ENCODE measurements around the gene LEMD2. TPM values are rescaled to one million over a fixed set of nuclear protein-coding genes. Genes with fewer than 3 reads are reported as not detected.
"Not testable (repeated sequence)": the region's sequence is repeated elsewhere in the genome, so short reads cannot be mapped to it uniquely, and the experiment has no call there.

Gene LEMD2
- polyA plus RNA-seq, 4 donors, result 48.1 to 53.0 (median 52.1) TPM

DNA sequence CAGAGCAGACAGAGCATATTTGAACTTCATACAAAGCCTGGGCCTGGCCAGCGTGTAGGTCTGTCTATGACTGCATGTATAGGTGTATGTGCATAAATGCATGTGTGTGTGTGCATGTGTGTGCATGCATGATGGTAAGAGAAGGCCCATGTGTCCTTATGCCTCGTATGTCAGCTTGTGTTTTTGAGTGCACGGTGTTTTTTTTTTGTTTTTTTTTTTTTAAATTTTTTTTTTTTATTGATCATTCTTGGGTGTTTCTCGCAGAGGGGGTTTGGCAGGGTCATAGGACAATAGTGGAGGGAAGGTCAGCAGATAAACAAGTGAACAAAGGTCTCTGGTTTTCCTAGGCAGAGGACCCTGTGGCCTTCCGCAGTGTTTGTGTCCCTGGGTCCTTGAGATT is 42.8 kb upstream of the LEMD2 start:
- FAIRE-seq; H3K27me3 ChIP-seq (ENCODE audit: control insufficient read depth in 3 of 3, insufficient read depth in 3 of 3, low read length in 3 of 3); H3K36me3 ChIP-seq (ENCODE audit: control insufficient read depth in 3 of 3, insufficient read depth in 2 of 3, low read depth in 1 of 3, low read length in 3 of 3); H3K27ac ChIP-seq (ENCODE audit: low read depth in 1 of 3, low read length in 2 of 3); H3K4me3 ChIP-seq (ENCODE audit: low read depth in 1 of 3, low read length in 3 of 3); DNase-seq; H3K9me3 ChIP-seq (ENCODE audit: control insufficient read depth in 2 of 2, insufficient read depth in 1 of 2, low read depth in 1 of 2, low read length in 1 of 2): not testable (repeated sequence)
- WGBS, 3 donors, result 64 to 69% (median 66%) methylated on average over 4 of the region's 5 CpGs
- peaks cover 0 to 11% (median 0%) of the 10 kb centered on the region in 3 donors for H3K4me1 ChIP-seq (ENCODE audit: control insufficient read depth in 3 of 3, insufficient read depth in 2 of 3, low read depth in 1 of 3, low read length in 2 of 3)

DNA sequence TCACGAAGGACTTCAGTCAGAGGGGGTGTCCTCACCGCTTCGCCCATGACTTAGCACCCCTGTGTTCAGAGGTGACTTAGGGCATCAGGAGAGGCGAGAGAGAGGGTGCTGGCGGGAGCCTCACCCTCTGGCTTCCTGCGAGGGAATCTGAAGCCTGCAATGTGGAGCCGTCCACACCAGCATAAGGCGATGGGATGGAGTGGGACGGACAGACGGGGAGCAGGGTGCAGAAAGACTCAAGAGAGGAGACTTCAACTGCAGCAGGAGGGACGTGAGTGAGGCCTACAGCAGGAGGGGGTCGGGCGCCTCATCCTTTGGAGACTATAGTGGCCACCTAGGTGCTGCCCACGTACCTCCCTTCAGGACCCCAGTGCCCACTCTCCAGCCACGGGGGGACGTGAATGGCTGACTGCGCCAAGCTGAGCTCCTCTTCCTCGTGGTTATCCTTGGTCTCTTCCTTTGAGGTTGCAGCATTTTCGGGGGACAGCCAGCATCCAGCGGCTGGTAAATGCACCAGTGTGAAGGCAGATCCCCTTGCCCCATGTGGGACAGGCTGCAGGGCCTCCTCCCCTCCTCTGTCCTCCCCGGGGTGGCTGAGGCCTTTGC is 41.8 kb upstream of the LEMD2 start:
- H3K9me3 ChIP-seq (ENCODE audit: control insufficient read depth in 2 of 2, insufficient read depth in 1 of 2, low read depth in 1 of 2, low read length in 1 of 2), result no peaks in the 10 kb centered on the region
- H3K27me3 ChIP-seq (ENCODE audit: control insufficient read depth in 3 of 3, insufficient read depth in 3 of 3, low read length in 3 of 3), result peaks cover 0 to 4% (median 2%) of the 10 kb centered on the region in 3 donors
- H3K4me3 ChIP-seq (ENCODE audit: low read depth in 1 of 3, low read length in 3 of 3), result no peak overlapping the region
- FAIRE-seq, result no peak
- peaks cover 0 to 11% (median 0%) of the 10 kb centered on the region in 3 donors for H3K4me1 ChIP-seq (ENCODE audit: control insufficient read depth in 3 of 3, insufficient read depth in 2 of 3, low read depth in 1 of 3, low read length in 2 of 3)
- H3K27ac ChIP-seq (ENCODE audit: low read depth in 1 of 3, low read length in 2 of 3), result no peak overlapping the region
- 73 to 87% (median 80%) methylated on average over 21 of the region's 21 CpGs for WGBS, 3 donors
- no peak for DNase-seq
- H3K36me3 ChIP-seq (ENCODE audit: control insufficient read depth in 3 of 3, insufficient read depth in 2 of 3, low read depth in 1 of 3, low read length in 3 of 3), result no peaks in the 10 kb centered on the region

DNA sequence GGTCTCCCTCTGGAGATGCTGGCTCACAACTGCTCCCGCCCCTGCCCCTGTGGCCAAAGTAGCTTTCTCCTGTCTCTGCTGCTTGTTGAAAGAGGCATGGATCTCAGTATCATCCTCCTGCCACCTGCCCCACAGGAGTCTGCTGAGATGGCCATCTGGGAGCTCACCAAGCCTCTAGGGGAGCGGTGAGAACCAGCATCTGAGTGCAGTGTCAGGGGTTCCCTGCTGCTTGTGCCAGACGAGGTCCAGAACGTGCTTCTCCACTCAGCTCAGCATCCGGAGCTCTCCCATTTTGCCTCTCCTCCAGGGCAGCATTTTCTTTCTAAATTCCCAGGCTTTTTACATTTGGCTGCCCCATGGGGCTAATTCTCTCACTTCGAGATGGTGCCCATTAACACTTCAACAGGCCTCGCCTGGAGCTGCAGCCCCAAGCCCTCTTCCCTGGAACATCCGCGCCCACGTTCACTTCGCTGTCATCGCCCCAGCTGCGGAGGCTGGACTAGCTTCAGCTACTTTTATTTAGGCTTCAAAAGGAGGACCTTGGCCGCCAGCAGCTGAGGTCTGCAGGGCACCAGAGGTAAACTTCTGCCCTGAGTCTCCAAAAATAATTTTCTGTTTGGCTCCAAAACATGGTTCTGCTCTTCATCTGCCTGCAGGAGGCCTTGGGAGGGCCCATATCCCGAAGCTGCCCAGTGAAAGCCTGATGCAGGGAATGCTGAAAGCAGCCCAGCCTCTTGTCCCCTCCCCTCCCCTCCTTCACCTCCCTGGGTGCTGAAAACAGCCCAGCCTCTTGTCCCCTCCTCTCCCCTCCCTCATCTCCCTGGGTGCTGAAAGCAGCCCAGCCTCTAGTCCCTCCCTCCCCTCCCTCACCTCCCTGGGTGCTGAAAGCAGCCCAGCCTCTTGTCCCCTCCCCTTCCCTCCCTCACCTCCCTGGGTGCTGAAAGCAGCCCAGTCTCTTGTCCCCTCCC is 40.1 kb upstream of the LEMD2 start:
- DNase-seq (no peak), FAIRE-seq (no peak)
- H3K4me1 ChIP-seq (ENCODE audit: control insufficient read depth in 3 of 3, insufficient read depth in 2 of 3, low read depth in 1 of 3, low read length in 2 of 3), result peaks cover 0 to 11% (median 0%) of the 10 kb centered on the region in 3 donors
- peaks cover 0 to 4% (median 2%) of the 10 kb centered on the region in 3 donors for H3K27me3 ChIP-seq (ENCODE audit: control insufficient read depth in 3 of 3, insufficient read depth in 3 of 3, low read length in 3 of 3)
- H3K9me3 ChIP-seq (ENCODE audit: control insufficient read depth in 2 of 2, insufficient read depth in 1 of 2, low read depth in 1 of 2, low read length in 1 of 2), result no peaks in the 10 kb centered on the region
- no peak overlapping the region for H3K4me3 ChIP-seq (ENCODE audit: low read depth in 1 of 3, low read length in 3 of 3)
- no peak overlapping the region for H3K27ac ChIP-seq (ENCODE audit: low read depth in 1 of 3, low read length in 2 of 3)
- WGBS, 3 donors, result 64 to 76% (median 75%) methylated on average over 15 of the region's 15 CpGs
- H3K36me3 ChIP-seq (ENCODE audit: control insufficient read depth in 3 of 3, insufficient read depth in 2 of 3, low read depth in 1 of 3, low read length in 3 of 3), result no peaks in the 10 kb centered on the region

DNA sequence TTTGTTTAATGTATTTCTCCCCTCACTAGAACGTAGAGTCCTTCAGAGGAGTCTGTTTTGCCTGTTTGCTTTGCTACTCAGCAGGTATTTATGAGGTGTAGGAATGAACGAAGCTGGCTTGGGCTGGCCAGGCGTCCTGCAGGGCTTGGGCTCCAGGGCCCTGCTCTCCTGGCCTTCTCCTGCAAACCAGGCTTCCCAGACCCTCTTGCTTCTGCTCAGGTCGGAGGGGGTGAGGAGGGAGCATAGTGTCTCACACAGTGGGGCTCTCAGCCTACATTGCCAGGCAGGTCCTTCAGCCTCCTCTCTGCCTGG is 39.5 kb upstream of the LEMD2 start:
- no peak for FAIRE-seq
- 48 to 67% (median 53%) methylated on average over 4 of the region's 4 CpGs for WGBS, 3 donors

DNA sequence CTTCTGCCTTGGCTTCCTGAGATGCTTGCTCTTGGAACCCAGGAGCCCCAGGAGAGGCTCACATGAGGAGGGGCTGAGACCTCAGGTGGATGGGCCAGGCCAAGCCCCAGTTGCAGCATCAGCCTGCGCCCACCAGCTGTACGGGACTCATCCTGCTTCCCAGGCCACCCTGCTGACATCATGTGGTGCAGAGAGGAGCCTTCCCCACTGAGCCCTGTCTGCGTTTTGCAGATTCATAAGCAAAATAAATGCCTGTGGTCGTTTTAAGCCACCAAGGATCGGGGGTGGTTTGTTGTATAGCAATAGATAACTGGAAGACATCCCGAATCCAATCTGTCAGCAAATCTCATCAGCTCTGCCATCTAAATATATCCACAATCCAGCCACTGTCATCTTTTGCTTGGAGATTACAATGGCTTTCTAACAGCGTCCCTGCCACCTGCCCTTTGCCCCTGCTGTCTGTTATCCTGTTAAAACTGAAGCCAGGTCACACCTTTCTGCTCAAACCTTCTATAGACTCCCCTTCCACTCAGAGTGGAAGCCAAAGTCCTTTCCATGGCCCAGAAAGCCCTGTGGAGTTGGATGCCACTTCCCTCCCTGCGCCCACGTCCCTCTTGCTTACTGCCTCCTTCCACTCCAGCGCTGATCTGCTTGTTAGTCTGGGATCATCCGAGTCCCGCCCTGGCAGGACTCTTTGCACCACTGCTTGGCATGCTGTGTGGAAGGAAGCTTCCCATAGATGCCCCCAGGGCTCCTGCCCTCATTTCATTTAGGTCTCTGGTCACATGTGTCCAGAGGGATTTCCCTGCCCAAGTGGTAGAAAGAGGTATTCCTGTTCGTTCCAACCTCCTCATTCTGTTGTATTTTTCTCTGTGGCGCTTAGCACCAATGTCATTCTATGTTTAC is 38.9 kb upstream of the LEMD2 start:
- Histone ChIP-seq H3K9me3 (ENCODE audit: control insufficient read depth in 2 of 2, insufficient read depth in 1 of 2, low read depth in 1 of 2, low read length in 1 of 2) (no peaks in the 10 kb centered on the region), H3K27me3 (ENCODE audit: control insufficient read depth in 3 of 3, insufficient read depth in 3 of 3, low read length in 3 of 3) (peaks cover 0 to 4% (median 2%) of the 10 kb centered on the region in 3 donors), H3K27ac (ENCODE audit: low read depth in 1 of 3, low read length in 2 of 3) (no peak overlapping the region), H3K36me3 (ENCODE audit: control insufficient read depth in 3 of 3, insufficient read depth in 2 of 3, low read depth in 1 of 3, low read length in 3 of 3) (no peaks in the 10 kb centered on the region), H3K4me1 (ENCODE audit: control insufficient read depth in 3 of 3, insufficient read depth in 2 of 3, low read depth in 1 of 3, low read length in 2 of 3) (peaks cover 0 to 11% (median 0%) of the 10 kb centered on the region in 3 donors), H3K4me3 (ENCODE audit: low read depth in 1 of 3, low read length in 3 of 3) (no peak overlapping the region)
- DNase-seq, result peak in 1 of 2 donors; percentile 54
- WGBS, 3 donors, result 35 to 66% (median 42%) methylated on average over 14 of the region's 14 CpGs
- no peak for FAIRE-seq

More for the DNA sequence above, 39.5 kb upstream of the LEMD2 start:
- Histone ChIP-seq H3K4me3 (ENCODE audit: low read depth in 1 of 3, low read length in 3 of 3) (no peak overlapping the region), H3K27me3 (ENCODE audit: control insufficient read depth in 3 of 3, insufficient read depth in 3 of 3, low read length in 3 of 3) (peaks cover 0 to 4% (median 2%) of the 10 kb centered on the region in 3 donors), H3K9me3 (ENCODE audit: control insufficient read depth in 2 of 2, insufficient read depth in 1 of 2, low read depth in 1 of 2, low read length in 1 of 2) (no peaks in the 10 kb centered on the region), H3K36me3 (ENCODE audit: control insufficient read depth in 3 of 3, insufficient read depth in 2 of 3, low read depth in 1 of 3, low read length in 3 of 3) (no peaks in the 10 kb centered on the region), H3K27ac (ENCODE audit: low read depth in 1 of 3, low read length in 2 of 3) (no peak overlapping the region), H3K4me1 (ENCODE audit: control insufficient read depth in 3 of 3, insufficient read depth in 2 of 3, low read depth in 1 of 3, low read length in 2 of 3) (peaks cover 0 to 11% (median 0%) of the 10 kb centered on the region in 3 donors)
- no peak for DNase-seq

- H3K27ac ChIP-seq (ENCODE audit: low read depth in 1 of 3, low read length in 2 of 3), result no peak overlapping the region
- H3K36me3 ChIP-seq (ENCODE audit: control insufficient read depth in 3 of 3, insufficient read depth in 2 of 3, low read depth in 1 of 3, low read length in 3 of 3), result no peaks in the 10 kb centered on the region
- no peaks in the 10 kb centered on the region for H3K9me3 ChIP-seq (ENCODE audit: control insufficient read depth in 2 of 2, insufficient read depth in 1 of 2, low read depth in 1 of 2, low read length in 1 of 2)
- H3K4me3 ChIP-seq (ENCODE audit: low read depth in 1 of 3, low read length in 3 of 3), result no peak overlapping the region
- DNase-seq, result no peak
- WGBS, 3 donors, result 21 to 47% (median 29%) methylated on average over 2 of the region's 2 CpGs
- no peak for FAIRE-seq
- H3K27me3 ChIP-seq (ENCODE audit: control insufficient read depth in 3 of 3, insufficient read depth in 3 of 3, low read length in 3 of 3), result peaks cover 0 to 4% (median 2%) of the 10 kb centered on the region in 3 donors
- peaks cover 0 to 11% (median 0%) of the 10 kb centered on the region in 3 donors for H3K4me1 ChIP-seq (ENCODE audit: control insufficient read depth in 3 of 3, insufficient read depth in 2 of 3, low read depth in 1 of 3, low read length in 2 of 3)
Observed at GRCh38 chr6:33826537-33826936, 37.6 kb upstream of the LEMD2 start.

GRCh38 chr6:33824461-33825154 is 35.7 kb upstream of the LEMD2 start:
- Histone ChIP-seq H3K4me3 (ENCODE audit: low read depth in 1 of 3, low read length in 3 of 3) (no peak overlapping the region), H3K27ac (ENCODE audit: low read depth in 1 of 3, low read length in 2 of 3) (no peak overlapping the region)
- FAIRE-seq, result no peak

More at GRCh38 chr6:33824461-33825154, 35.7 kb upstream of the LEMD2 start:
- Histone ChIP-seq H3K27me3 (ENCODE audit: control insufficient read depth in 3 of 3, insufficient read depth in 3 of 3, low read length in 3 of 3) (peaks cover 0 to 2% (median 0%) of the 10 kb centered on the region in 3 donors), H3K9me3 (ENCODE audit: control insufficient read depth in 2 of 2, insufficient read depth in 1 of 2, low read depth in 1 of 2, low read length in 1 of 2) (no peaks in the 10 kb centered on the region), H3K4me1 (ENCODE audit: control insufficient read depth in 3 of 3, insufficient read depth in 2 of 3, low read depth in 1 of 3, low read length in 2 of 3) (peaks cover 0 to 11% (median 0%) of the 10 kb centered on the region in 3 donors), H3K36me3 (ENCODE audit: control insufficient read depth in 3 of 3, insufficient read depth in 2 of 3, low read depth in 1 of 3, low read length in 3 of 3) (no peaks in the 10 kb centered on the region)
- WGBS, 3 donors, result 27 to 61% (median 43%) methylated on average over 15 of the region's 15 CpGs
- peak; percentile 41 to 76 for DNase-seq
